ENCODE results near the gene ADRM1. TPM values are rescaled to one million over a fixed set of nuclear protein-coding genes. Genes with fewer than 3 reads are reported as not detected.

The ADRM1 gene
- total RNA-seq, 1 donor from 2014 or later: 97.9 TPM

- CTCF ChIA-PET: no interaction called here
- H3K27ac Mint-ChIP-seq: no peak overlapping the region
- TF ChIP-seq, protein P1, sequence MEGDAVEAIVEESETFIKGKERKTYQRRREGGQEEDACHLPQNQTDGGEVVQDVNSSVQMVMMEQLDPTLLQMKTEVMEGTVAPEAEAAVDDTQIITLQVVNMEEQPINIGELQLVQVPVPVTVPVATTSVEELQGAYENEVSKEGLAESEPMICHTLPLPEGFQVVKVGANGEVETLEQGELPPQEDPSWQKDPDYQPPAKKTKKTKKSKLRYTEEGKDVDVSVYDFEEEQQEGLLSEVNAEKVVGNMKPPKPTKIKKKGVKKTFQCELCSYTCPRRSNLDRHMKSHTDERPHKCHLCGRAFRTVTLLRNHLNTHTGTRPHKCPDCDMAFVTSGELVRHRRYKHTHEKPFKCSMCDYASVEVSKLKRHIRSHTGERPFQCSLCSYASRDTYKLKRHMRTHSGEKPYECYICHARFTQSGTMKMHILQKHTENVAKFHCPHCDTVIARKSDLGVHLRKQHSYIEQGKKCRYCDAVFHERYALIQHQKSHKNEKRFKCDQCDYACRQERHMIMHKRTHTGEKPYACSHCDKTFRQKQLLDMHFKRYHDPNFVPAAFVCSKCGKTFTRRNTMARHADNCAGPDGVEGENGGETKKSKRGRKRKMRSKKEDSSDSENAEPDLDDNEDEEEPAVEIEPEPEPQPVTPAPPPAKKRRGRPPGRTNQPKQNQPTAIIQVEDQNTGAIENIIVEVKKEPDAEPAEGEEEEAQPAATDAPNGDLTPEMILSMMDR (IDR thresholded peaks at IDR 0.05): no peak
- H3K4me1 Mint-ChIP-seq: no peaks in the 10 kb centered on the region
- H3K36me3 Mint-ChIP-seq (ENCODE audit: low read depth): peaks cover 26% of the 10 kb centered on the region
- no peak for DNase-seq
- no peak overlapping the region for H3K4me3 Mint-ChIP-seq
- no peak for ATAC-seq (ENCODE audit: low read depth)
- POLR2A ChIA-PET: no interaction called here
- intact Hi-C loops (cut with micrococcal nuclease): no loop called here
- no peaks in the 10 kb centered on the region for H3K27me3 Mint-ChIP-seq
- no peaks in the 10 kb centered on the region for H3K9me3 Mint-ChIP-seq
Measured at GRCh38 chr20:62326959-62327725, 24.3 kb downstream of the ADRM1 start.

- ChIA-PET CTCF (no interaction called here), POLR2A (no interaction called here)
- no peaks in the 10 kb centered on the region for H3K27me3 Mint-ChIP-seq
- H3K4me3 Mint-ChIP-seq: no peak overlapping the region
- no peak for DNase-seq
- H3K27ac Mint-ChIP-seq: no peak overlapping the region
- intact Hi-C loops (cut with micrococcal nuclease): no loop called here
- no peak for ATAC-seq (ENCODE audit: low read depth)
- peaks cover 26% of the 10 kb centered on the region for H3K36me3 Mint-ChIP-seq (ENCODE audit: low read depth)
- no peaks in the 10 kb centered on the region for H3K9me3 Mint-ChIP-seq
- TF ChIP-seq, protein P1 (IDR thresholded peaks at IDR 0.05): no peak
- no peaks in the 10 kb centered on the region for H3K4me1 Mint-ChIP-seq
Measured at GRCh38 chr20:62327726-62328495, 25.1 kb downstream of the ADRM1 start.

DNA sequence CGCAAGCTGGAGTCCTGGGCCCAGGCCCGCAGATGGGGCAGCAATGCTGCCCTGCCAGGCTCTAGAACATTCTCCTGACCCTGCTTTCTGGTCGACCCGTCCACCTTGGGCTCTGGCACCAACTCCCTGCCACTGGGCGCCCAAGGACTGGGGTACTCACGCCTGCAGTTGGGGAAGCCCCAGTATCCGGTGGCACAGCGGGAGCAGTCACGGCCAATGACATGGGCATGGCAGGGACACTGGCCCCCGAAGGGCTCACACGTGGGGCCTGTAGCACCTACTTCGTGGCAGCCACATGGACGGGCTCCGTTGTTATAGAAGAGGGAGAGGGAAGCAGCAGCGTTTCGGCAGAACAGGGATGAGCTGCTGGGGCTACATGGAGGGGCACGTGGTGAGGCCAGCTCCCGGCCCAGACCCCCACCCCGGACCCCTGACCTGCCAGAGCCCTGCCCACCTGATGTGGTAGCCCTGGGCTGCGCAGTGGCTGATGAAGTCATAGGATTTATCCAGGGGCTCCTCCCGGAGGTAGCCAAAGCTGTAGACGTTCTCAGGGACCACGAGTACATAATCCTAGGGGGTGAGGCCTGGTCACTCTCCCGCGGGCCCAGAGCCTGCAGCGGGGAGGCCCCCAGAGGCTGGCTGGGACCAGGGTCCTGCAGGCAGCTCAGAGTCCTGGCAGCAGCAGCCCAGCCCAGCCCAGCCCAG is 26.0 kb downstream of the ADRM1 start:
- H3K36me3 Mint-ChIP-seq (ENCODE audit: low read depth): peaks cover 26% of the 10 kb centered on the region
- no peak overlapping the region for H3K4me3 Mint-ChIP-seq
- TF ChIP-seq, protein P1 (IDR thresholded peaks at IDR 0.05): no peak
- no peaks in the 10 kb centered on the region for H3K27me3 Mint-ChIP-seq
- ATAC-seq (ENCODE audit: low read depth) (no peak), DNase-seq (no peak)
- intact Hi-C loops (cut with micrococcal nuclease): no loop called here
- H3K4me1 Mint-ChIP-seq: no peaks in the 10 kb centered on the region
- no peaks in the 10 kb centered on the region for H3K9me3 Mint-ChIP-seq
- CTCF ChIA-PET: no interaction called here
- POLR2A ChIA-PET: no interaction called here
- no peak overlapping the region for H3K27ac Mint-ChIP-seq

- intact Hi-C loops (cut with micrococcal nuclease): no loop called here
- H3K27ac Mint-ChIP-seq: no peak overlapping the region
- TF ChIP-seq, protein P1 (IDR thresholded peaks at IDR 0.05): no peak
- ATAC-seq (ENCODE audit: low read depth) (no peak), DNase-seq (no peak)
- peaks cover 25% of the 10 kb centered on the region for H3K36me3 Mint-ChIP-seq (ENCODE audit: low read depth)
- ChIA-PET CTCF (interaction anchor here (0.6 kb wide), 1 partner anchor 951 kb away, joined by 3 read pairs; no protein-coding TSS in a partner anchor), POLR2A (no interaction called here)
- no peaks in the 10 kb centered on the region for H3K27me3 Mint-ChIP-seq
- no peak overlapping the region for H3K4me3 Mint-ChIP-seq
- H3K4me1 Mint-ChIP-seq: no peaks in the 10 kb centered on the region
- no peaks in the 10 kb centered on the region for H3K9me3 Mint-ChIP-seq
Measured at GRCh38 chr20:62329389-62330377, 26.9 kb downstream of the ADRM1 start.

Measured in activated B cell treated with CpG ODN at 0.5 μM for 24 hours (primary cell).